Naive thymus-derived CD8-positive, alpha-beta T cell (primary cell): Measurements from ENCODE around the gene CREB5. TPM values are rescaled to one million over a fixed set of nuclear protein-coding genes. Genes with fewer than 3 reads are reported as not detected.

Experiments
- ATAC-seq, 2 donors: fragments of 150-1000 bp; cut with Tn5 transposase in 1 of 2; sonication (Bioruptor Pico), chemical (Tn5 transposase) in 1 of 2; 1 replicate in 1 of 2; 2 replicates in 1 of 2; pipeline ENCODE4 v1.10.0; 2021; ENCODE audit warnings: mild to moderate bottlenecking in 2 of 2, moderate library complexity in 2 of 2
- POLR2A ChIA-PET: fragments of 350-600 bp; sonication (Branson Sonifier 250); formaldehyde crosslinking; loops from one replicate; lab custom pipeline; 2021; ENCODE audit warnings: antibody characterized with exemption; lab: Charles Lee
- DNase-seq, 10 donors: peaks; one replicate each; pipeline versions ENCODE4 v3.0.0 to v3.0.0-alpha.2; 2020 to 2022
- H3K27ac Mint-ChIP-seq, 10 donors: one replicate each; pipeline ENCODE4 v1.8.0; 2020 to 2022; ENCODE audit warnings: mild to moderate bottlenecking in 10 of 10, mixed read lengths in 10 of 10, moderate library complexity in 4 of 10, inconsistent platforms in 1 of 10
- H3K27me3 Mint-ChIP-seq, 5 donors: one replicate each; pipeline ENCODE4 v1.8.0; 2021 to 2022; ENCODE audit warnings: mixed read lengths in 5 of 5
- H3K36me3 Mint-ChIP-seq, 3 donors: one replicate each; pipeline ENCODE4 v1.8.0; 2020 to 2022; ENCODE audit warnings: mixed read lengths in 3 of 3, mild to moderate bottlenecking in 2 of 3, inconsistent platforms in 1 of 3
- H3K4me1 Mint-ChIP-seq, 4 donors: one replicate each; pipeline ENCODE4 v1.8.0; 2021 to 2022; ENCODE audit warnings: mixed read lengths in 4 of 4
- H3K4me3 Mint-ChIP-seq, 10 donors: one replicate each; pipeline ENCODE4 v1.8.0; 2020 to 2022; ENCODE audit warnings: mild to moderate bottlenecking in 10 of 10, mixed read lengths in 10 of 10, moderate library complexity in 6 of 10, inconsistent platforms in 1 of 10
- H3K9me3 Mint-ChIP-seq, 9 donors: one replicate each; pipeline ENCODE4 v1.8.0; 2020 to 2022; ENCODE audit warnings: mixed read lengths in 9 of 9, mild to moderate bottlenecking in 3 of 9, inconsistent platforms in 1 of 9, moderate library complexity in 1 of 9
- polyA plus RNA-seq, 3 donors: library from polyadenylated mRNA; unstranded; fragments of 300-500 nt; fragmentation: Illumina TruSeq; gene quantifications; one replicate each; pipeline ENCODE4 v1.2.3, GENCODE V29; 2021
- total RNA-seq, 8 experiments: library from RNA in 2 of 8; stranded (reverse) in 2 of 8; gene quantifications; one replicate each; pipeline ENCODE4 v1.2.3 and lab custom pipeline; 2021 to 2026

Gene CREB5
- total and polyA plus RNA-seq, 5 experiments from 2014 or later: 0.19 to 0.23 TPM; not detected in 3

GRCh38 chr7:28868712-28869111, 456.4 kb downstream of the CREB5 start:
- H3K27me3 Mint-ChIP-seq: peaks cover 5 to 41% (median 13%) of the 10 kb centered on the region in 5 donors
- H3K27ac Mint-ChIP-seq: no peak overlapping the region
- DNase-seq: no peak
- no peaks in the 10 kb centered on the region for H3K36me3 Mint-ChIP-seq
- peaks cover 0 to 2% (median 0%) of the 10 kb centered on the region in 4 donors for H3K4me1 Mint-ChIP-seq
- no peak for ATAC-seq
- POLR2A ChIA-PET: no interaction called here
- no peaks in the 10 kb centered on the region for H3K9me3 Mint-ChIP-seq
- H3K4me3 Mint-ChIP-seq: no peak overlapping the region

DNA sequence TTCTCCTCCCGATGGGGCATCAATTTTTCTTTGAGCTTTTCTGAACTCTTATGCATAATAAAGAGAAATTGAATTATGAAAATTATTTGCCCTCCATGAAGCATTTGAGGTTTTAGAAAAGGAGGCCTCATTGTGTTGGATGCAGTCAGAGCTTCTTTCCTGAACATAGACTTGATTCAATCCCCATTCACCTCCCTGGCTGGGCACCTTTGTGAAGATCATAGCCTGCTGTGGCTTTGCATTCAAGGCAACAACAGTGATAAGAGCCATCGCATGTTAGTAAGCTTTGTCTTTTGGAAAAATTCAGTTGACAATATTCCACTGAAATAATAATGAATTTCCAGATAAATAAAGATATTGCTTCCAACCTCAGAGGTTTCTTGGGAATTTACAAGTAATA, 458.8 kb downstream of the CREB5 start:
- POLR2A ChIA-PET: no interaction called here
- DNase-seq (no peak), ATAC-seq (no peak)
- H3K27ac Mint-ChIP-seq: no peak overlapping the region
- no peak overlapping the region for H3K4me3 Mint-ChIP-seq
- peaks cover 0 to 31% (median 9%) of the 10 kb centered on the region in 5 donors for H3K27me3 Mint-ChIP-seq
- H3K9me3 Mint-ChIP-seq: no peaks in the 10 kb centered on the region
- no peaks in the 10 kb centered on the region for H3K36me3 Mint-ChIP-seq
- H3K4me1 Mint-ChIP-seq: peaks cover 0 to 2% (median 0%) of the 10 kb centered on the region in 4 donors

- no peaks in the 10 kb centered on the region for H3K9me3 Mint-ChIP-seq
Observed at GRCh38 chr7:28871631-28872030, 459.3 kb downstream of the CREB5 start.

DNA sequence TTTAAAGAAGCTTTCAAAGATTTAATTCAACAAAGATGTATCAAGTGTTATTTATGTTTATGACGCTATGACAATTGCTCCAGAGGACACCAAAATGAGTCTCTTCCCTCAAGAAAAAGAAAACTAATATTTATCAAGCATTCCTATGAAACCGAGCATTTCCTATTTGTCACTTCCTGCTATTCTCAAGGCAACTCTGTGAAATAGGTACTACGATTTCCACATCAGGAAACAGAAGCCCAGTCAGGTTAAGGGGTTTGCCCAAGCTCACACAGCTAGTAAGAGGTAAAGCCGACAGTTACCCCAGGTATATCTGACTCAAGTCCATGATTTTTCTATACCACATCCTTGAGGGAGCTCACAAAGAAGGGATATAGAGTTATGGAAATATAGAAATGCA, 459.9 kb downstream of the CREB5 start:
- Mint-ChIP-seq H3K4me3 (no peak overlapping the region), H3K4me1 (peaks cover 0 to 2% (median 0%) of the 10 kb centered on the region in 4 donors), H3K27me3 (peaks cover 0 to 25% (median 5%) of the 10 kb centered on the region in 5 donors), H3K27ac (no peak overlapping the region), H3K36me3 (no peaks in the 10 kb centered on the region), H3K9me3 (no peaks in the 10 kb centered on the region)
- POLR2A ChIA-PET: no interaction called here
- no peak for ATAC-seq
- no peak for DNase-seq

More at GRCh38 chr7:28871631-28872030, 459.3 kb downstream of the CREB5 start:
- no peaks in the 10 kb centered on the region for H3K36me3 Mint-ChIP-seq
- ATAC-seq (no peak), DNase-seq (no peak)
- H3K4me3 Mint-ChIP-seq: no peak overlapping the region
- POLR2A ChIA-PET: no interaction called here
- peaks cover 0 to 30% (median 6%) of the 10 kb centered on the region in 5 donors for H3K27me3 Mint-ChIP-seq
- H3K27ac Mint-ChIP-seq: no peak overlapping the region
- H3K4me1 Mint-ChIP-seq: peaks cover 0 to 2% (median 0%) of the 10 kb centered on the region in 4 donors

DNA sequence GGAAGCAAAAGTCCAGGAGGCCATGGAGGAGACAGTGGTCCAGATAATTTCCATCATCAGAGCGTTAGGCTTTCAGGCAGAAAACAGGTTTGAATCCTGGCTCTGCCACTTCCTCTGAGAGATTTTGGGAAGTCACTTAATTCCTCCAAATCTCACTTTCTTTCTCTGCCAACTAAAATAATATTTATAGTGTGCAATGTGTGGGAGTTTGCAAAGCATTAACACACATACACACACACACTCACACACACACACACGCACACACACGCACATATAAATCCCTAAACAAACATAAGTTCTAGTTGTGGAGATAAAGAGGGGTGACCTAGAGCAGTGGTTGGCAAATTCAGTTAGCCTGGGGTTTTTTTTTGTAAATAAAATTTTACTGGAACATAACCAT, 461.0 kb downstream of the CREB5 start:
- no peaks in the 10 kb centered on the region for H3K36me3 Mint-ChIP-seq
- peaks cover 0 to 26% (median 1%) of the 10 kb centered on the region in 5 donors for H3K27me3 Mint-ChIP-seq
- H3K4me1 Mint-ChIP-seq: no peaks in the 10 kb centered on the region
- POLR2A ChIA-PET: no interaction called here
- no peak for ATAC-seq
- no peak overlapping the region for H3K4me3 Mint-ChIP-seq
- H3K27ac Mint-ChIP-seq: no peak overlapping the region
- no peak for DNase-seq
- no peaks in the 10 kb centered on the region for H3K9me3 Mint-ChIP-seq

DNA sequence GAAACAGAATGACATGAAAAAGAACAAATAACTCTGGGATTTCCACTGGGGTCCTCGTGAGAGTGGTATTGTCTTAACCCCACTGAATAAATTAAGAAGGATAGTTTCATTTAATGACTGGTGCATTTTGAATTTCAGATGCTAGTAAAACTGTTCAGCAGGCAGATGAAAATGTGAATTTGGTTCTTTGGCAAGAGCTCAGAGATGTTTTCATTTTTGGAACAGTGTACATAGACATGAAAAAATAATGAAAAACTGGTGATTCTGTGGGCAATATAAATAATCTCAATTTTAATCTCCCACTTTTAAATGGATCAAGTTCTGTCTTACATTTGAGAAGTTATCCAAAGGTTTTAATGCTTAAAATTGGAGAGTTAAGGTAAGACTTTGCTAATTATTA, 461.7 kb downstream of the CREB5 start:
- Mint-ChIP-seq H3K4me1 (no peaks in the 10 kb centered on the region), H3K36me3 (no peaks in the 10 kb centered on the region), H3K4me3 (no peak overlapping the region), H3K27me3 (peaks cover 0 to 33% (median 3%) of the 10 kb centered on the region in 5 donors), H3K9me3 (no peaks in the 10 kb centered on the region), H3K27ac (no peak overlapping the region)
- ATAC-seq (no peak), DNase-seq (no peak)
- POLR2A ChIA-PET: no interaction called here

Other genes starting within 250 kb of the CREB5 start
- 1 to 10 TPM; 3.6 to 4.3 TPM for gene JAZF1, start 231.7 kb upstream of the CREB5 start, total RNA-seq
- gene JAZF1, start 231.7 kb upstream of the CREB5 start, polyA plus RNA-seq: 1 to 10 TPM; 1.4 to 8.6 (median 2.1) TPM